Measurements from ENCODE around the gene CEACAM21. TPM values are rescaled to one million over a fixed set of nuclear protein-coding genes. Genes with fewer than 3 reads are reported as not detected.

Gene CEACAM21
- total RNA-seq, 1 experiment from 2014 or later = 0.35 TPM

- H3K9me3 Mint-ChIP-seq = no peaks in the 10 kb centered on the region
- ATAC-seq (peak; percentile 81), DNase-seq (ENCODE audit: low spot score) (peak; percentile 65)
- peaks cover 14% of the 10 kb centered on the region for H3K4me1 Mint-ChIP-seq
- peaks cover 68% of the 10 kb centered on the region for H3K27me3 Mint-ChIP-seq (ENCODE audit: low read depth)
- no peak overlapping the region for H3K4me3 Mint-ChIP-seq
- no peak overlapping the region for H3K27ac Mint-ChIP-seq
- POLR2A ChIA-PET = no interaction called here
- TF ChIP-seq CTCF (IDR thresholded peaks at IDR 0.05) (peak; percentile 53), ZNF532 (CRISPR knock-in tag; IDR thresholded peaks at IDR 0.05; ENCODE audit: borderline replicate concordance) (no peak)
- no peaks in the 10 kb centered on the region for H3K36me3 Mint-ChIP-seq
- CTCF ChIA-PET = interaction anchor here (4.5 to 5.5 kb wide), 2 partner anchors 24 to 146 kb away, joined by 20 to 33 read pairs; no protein-coding TSS in a partner anchor
These were observed 19.4 kb downstream of the CEACAM21 start for GRCh38 chr19:41595258-41595889.

- ChIA-PET POLR2A (interaction anchor here (0.6 kb wide), 1 partner anchor 136 kb away, joined by 5 read pairs; no protein-coding TSS in a partner anchor), CTCF (interaction anchor here (1.9 to 5.5 kb wide), 5 partner anchors 25 to 158 kb away, joined by 7 to 33 read pairs (median 14); no protein-coding TSS in a partner anchor)
- no peak overlapping the region for H3K4me3 Mint-ChIP-seq
- H3K27me3 Mint-ChIP-seq (ENCODE audit: low read depth) = peaks cover 68% of the 10 kb centered on the region
- no peaks in the 10 kb centered on the region for H3K36me3 Mint-ChIP-seq
- peaks cover 16% of the 10 kb centered on the region for H3K4me1 Mint-ChIP-seq
- ATAC-seq (no peak), DNase-seq (ENCODE audit: low spot score) (no peak)
- no peaks in the 10 kb centered on the region for H3K9me3 Mint-ChIP-seq
- H3K27ac Mint-ChIP-seq = no peak overlapping the region
- TF ChIP-seq SMAD4 (CRISPR knock-in tag; IDR thresholded peaks at IDR 0.05) = no peak
- TF ChIP-seq E2F5 (CRISPR knock-in tag; IDR thresholded peaks at IDR 0.05) = no peak
- no peak for TF ChIP-seq ATF2 (CRISPR knock-in tag; IDR thresholded peaks at IDR 0.05; ENCODE audit: borderline replicate concordance, low read depth)
- no peak for TF ChIP-seq ZNF232 (CRISPR knock-in tag; IDR thresholded peaks at IDR 0.05)
- TF ChIP-seq IRF1 (CRISPR knock-in tag; IDR thresholded peaks at IDR 0.05) = no peak
- no peak for TF ChIP-seq GTF2I (CRISPR knock-in tag; conservative IDR thresholded peaks at IDR 0.05)
- TF ChIP-seq ZNF281 (CRISPR knock-in tag; IDR thresholded peaks at IDR 0.05) = no peak
- TF ChIP-seq TCF7 (CRISPR knock-in tag; IDR thresholded peaks at IDR 0.05; ENCODE audit: low read depth) = no peak
- TF ChIP-seq SMAD3 (CRISPR knock-in tag; IDR thresholded peaks at IDR 0.05; ENCODE audit: borderline replicate concordance) = no peak
- no peak for TF ChIP-seq FOXP4 (CRISPR knock-in tag; IDR thresholded peaks at IDR 0.05)
- no peak for TF ChIP-seq HMGXB4 (CRISPR knock-in tag; IDR thresholded peaks at IDR 0.05)
- no peak for TF ChIP-seq HMGA2 (CRISPR knock-in tag; IDR thresholded peaks at IDR 0.05)
These were observed 19.9 kb downstream of the CEACAM21 start for GRCh38 chr19:41595890-41596280.

Data from WTC11 (cell line).